Fibroblast of the aortic adventitia (primary cell): ENCODE results near the gene MIGA1. TPM values are rescaled to one million over a fixed set of nuclear protein-coding genes. Genes with fewer than 3 reads are reported as not detected.
A peak's percentile ranks its signal among the peaks of the same experiment; 100 is the strongest.
"Not testable (repeated sequence)": the region's sequence is repeated elsewhere in the genome, so short reads cannot be mapped to it uniquely, and the experiment has no call there.

Source experiments
- DNase-seq: peaks from one replicate; pipeline ENCODE4 v3.0.0-alpha.2; 2010; ENCODE audit warnings: low read depth
- H3K4me3 ChIP-seq: 2 replicates; pipeline ENCODE4 v1.5.1; 2011; ENCODE audit warnings: low read depth, mild to moderate bottlenecking, control low read depth, low read length, moderate library complexity
- total RNA-seq: library from RNA; depleted of rRNA; stranded (reverse); fragments of >200 nt; gene quantifications from 2 replicates; pipeline ENCODE4 v1.2.3, GENCODE V29; 2012; ENCODE audit warnings: low replicate concordance
- TF ChIP-seq, protein P1 (sequence below): IDR thresholded peaks from 2 replicates; pipeline ENCODE4 v1.5.1; 2011; ENCODE audit warnings: mild to moderate bottlenecking, low read length, control low read depth, inconsistent platforms; ENCODE audit not compliant: insufficient read depth

MIGA1 gene
- total RNA-seq, 1 donor, result 19.3 TPM

DNA sequence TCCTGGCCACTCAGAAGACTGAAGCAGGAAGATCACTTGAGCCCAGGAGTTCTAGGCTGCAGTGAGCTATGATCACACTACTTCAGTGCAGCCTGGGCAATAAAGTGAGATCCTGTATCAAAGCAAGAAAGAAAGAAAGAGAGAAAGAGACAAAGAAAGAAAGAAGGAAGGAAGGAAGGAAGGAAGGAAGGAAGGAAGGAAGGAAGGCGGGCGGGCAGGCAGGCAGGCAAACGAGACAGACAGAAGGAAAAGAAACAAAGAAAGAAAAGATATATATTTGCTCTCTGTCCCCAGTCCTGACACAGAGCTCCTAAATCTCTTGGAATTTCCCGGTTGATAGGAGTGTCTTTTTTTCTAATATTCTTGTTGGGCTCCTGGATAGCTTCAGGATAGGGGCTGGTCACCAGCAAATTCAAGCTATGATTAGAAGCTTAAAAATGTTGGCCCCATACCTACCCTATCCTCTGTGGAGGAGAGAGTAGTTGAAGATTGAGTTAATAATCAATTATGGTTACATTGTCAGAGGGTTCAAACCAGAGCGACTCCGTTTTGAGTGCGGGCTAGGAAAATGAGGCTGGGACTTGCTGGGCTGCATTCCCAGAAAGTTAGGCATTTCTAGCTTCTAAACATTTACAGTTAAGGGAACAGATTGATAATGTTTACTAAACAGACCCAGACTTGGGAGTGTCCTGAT is 3.3 kb upstream of the MIGA1 start:
- H3K4me3 ChIP-seq, result no peak overlapping the region
- TF ChIP-seq, protein P1, sequence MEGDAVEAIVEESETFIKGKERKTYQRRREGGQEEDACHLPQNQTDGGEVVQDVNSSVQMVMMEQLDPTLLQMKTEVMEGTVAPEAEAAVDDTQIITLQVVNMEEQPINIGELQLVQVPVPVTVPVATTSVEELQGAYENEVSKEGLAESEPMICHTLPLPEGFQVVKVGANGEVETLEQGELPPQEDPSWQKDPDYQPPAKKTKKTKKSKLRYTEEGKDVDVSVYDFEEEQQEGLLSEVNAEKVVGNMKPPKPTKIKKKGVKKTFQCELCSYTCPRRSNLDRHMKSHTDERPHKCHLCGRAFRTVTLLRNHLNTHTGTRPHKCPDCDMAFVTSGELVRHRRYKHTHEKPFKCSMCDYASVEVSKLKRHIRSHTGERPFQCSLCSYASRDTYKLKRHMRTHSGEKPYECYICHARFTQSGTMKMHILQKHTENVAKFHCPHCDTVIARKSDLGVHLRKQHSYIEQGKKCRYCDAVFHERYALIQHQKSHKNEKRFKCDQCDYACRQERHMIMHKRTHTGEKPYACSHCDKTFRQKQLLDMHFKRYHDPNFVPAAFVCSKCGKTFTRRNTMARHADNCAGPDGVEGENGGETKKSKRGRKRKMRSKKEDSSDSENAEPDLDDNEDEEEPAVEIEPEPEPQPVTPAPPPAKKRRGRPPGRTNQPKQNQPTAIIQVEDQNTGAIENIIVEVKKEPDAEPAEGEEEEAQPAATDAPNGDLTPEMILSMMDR, result no peak
- no peak for DNase-seq

DNA sequence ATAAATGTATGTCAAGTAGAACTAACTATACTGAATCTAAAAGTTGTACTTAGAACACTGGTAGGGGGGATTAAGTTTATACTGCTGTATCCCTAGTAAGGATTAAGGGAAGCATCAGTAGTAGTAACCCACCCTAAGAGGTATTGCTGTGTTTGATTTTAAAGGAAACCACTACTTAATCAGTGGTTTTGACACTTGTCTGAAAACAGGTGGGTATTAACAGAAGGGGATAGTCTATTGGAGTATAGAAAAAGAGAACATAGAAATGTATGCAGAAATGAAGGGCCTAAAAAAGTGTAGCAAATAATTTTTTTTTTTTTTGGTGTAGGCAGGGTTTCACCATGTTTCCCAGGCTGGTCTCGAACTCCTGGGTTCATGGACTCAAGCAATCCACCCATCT is 2.2 kb downstream of the MIGA1 start:
- TF ChIP-seq, protein P1, result no peak
- no peak overlapping the region for H3K4me3 ChIP-seq
- DNase-seq, result no peak

DNA sequence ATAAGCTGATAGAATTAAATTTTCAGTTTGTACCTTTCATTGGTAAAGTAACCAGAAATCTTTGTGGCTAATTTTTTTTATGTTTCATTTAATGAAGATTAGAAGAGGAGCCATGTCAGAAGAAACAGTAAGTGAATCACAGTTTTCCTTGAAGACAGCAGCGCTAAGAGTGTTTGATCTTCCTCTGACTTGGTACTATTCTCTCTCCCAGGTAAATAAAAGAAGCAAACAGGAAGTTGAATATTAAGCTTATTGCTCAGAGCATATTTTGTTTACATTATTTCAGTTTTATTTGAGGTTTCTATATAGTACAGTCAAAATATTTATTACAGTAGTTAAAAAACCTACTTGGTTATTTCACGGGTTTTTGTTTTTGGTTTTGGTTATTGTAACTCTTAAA is 3.7 kb downstream of the MIGA1 start:
- H3K4me3 ChIP-seq, result no peak overlapping the region
- TF ChIP-seq, protein P1, result no peak
- DNase-seq, result no peak

DNA sequence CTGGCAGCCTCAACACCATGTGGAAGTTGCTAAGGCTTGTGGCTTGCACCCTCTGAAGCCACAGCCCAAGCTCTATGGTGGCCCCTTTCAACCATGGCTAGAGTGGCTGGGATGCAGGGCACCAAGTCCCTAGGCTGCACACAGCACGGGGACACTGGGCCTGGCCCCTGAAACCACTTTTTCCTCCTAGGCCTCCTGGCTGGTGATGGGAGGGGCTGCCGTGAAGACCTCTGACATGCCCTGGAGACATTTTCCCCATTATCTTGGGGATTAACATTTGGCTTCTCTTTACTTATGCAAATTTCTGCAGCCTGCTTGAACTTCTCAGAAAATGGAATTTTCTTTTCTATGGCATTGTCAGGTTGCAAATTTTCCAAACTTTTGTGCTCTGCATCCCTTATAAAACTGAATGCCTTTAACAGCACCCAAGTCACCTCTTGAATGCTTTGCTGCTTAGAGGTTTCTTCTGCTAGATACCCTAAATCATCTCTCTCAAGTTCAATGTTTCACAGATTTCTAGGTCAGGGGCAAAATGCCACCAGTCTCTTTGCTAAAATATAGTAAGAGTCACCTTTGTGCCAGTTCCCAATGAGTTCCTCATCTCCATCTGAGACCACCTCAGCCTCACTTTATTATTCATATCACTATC is 6.8 kb downstream of the MIGA1 start:
- not testable (repeated sequence) for DNase-seq, H3K4me3 ChIP-seq

DNA sequence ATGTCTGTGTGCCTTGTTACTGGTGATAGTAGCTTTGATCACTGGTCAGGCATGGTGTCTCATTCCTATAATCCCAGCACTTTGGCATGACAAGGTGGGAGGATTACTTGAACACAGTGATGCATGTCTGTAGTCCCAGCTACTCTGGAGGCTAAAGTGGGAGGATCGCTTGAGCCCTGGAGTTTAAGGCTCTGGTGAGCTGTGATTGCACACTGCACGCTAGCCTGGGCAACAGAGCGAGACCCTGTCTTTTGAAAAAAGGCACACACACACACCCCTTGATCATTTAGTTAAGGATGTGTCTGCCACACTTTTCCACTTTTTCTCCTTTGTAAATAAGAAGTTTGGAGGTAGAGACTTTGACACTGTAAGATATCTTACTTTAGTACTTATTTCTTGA is 15.1 kb downstream of the MIGA1 start:
- no peak for DNase-seq
- TF ChIP-seq, protein P1, result no peak
- H3K4me3 ChIP-seq, result no peak overlapping the region

DNA sequence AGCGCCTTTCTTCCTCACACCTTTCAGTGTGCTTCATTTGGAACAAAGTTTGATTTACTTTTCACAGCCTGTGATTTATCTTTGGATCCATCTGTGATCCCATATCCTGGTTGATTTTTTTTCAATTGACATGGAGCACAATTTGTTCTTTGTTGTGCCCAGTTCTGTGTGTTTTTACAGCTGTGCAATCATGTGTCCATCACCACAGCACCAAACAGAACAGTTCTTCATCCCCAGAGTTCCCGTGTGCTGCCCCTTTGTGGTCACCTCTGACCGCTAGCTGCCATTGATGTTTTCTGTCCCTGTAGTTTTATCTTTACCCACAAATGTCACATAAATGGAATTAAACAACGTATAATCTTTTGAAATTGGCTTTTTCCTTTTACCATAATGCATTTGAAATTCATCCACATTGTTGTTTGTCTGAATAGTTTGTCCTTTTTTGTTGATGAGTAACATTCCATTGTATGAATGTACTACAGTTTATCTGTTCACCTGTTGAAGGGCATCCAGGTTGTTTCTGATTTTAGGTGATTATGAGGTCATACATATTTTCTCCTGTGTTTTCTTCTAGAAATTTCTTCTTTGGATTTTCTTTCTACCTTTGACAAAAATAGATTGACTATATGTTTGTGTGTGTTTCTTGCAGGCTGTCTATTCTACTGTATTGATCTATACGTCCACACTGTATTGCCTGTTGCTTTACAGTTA is 17.4 kb downstream of the MIGA1 start:
- no peak for DNase-seq
- H3K4me3 ChIP-seq, result no peak overlapping the region
- TF ChIP-seq, protein P1, result no peak

DNA sequence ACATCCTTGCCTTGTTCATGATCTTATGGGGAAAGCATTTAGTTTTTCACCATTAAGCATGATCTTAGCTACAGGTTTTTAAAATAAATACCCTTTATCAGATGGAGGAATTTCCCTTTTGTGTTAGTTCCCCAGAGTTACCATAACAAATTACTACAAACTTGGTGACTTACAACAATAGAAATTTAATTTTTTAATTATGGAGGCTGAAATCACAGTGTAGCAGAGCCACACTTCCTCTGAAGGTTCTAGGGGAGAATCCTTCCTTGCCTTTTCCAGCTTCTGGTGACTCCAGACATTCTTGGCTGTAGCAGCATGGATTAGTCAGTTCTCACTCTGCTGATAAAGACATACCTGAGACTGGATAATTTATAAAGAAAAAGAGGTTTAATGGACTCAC is 18.5 kb downstream of the MIGA1 start:
- no peak overlapping the region for H3K4me3 ChIP-seq
- peak; percentile 42 for DNase-seq

More for the DNA sequence above, 18.5 kb downstream of the MIGA1 start:
- TF ChIP-seq, protein P1, result no peak
